Measurements from ENCODE around the gene VPS54. TPM values are rescaled to one million over a fixed set of nuclear protein-coding genes. Genes with fewer than 3 reads are reported as not detected.

Gene VPS54
- total RNA-seq, 4 donors from 2014 or later: 19.0 to 24.1 (median 23.4) TPM

- DNase-seq (ENCODE audit: extremely low spot score): no peak
- Histone ChIP-seq H3K36me3 (peaks cover 14 to 45% (median 35%) of the 10 kb centered on the region in 4 donors), H3K27ac (replicated peaks in 1 of 4) (no peak overlapping the region), H3K9me3 (no peaks in the 10 kb centered on the region), H3K4me1 (peaks cover 24 to 44% (median 31%) of the 10 kb centered on the region in 4 donors), H3K27me3 (no peaks in the 10 kb centered on the region), H3K4me3 (no peak overlapping the region)
- TF ChIP-seq POLR2AphosphoS5 (IDR thresholded peaks at IDR 0.05) (no peak), EP300 (IDR thresholded peaks at IDR 0.05) (no peak), CTCF (IDR thresholded peaks at IDR 0.05) (no peak), POLR2A (IDR thresholded peaks at IDR 0.05; ENCODE audit: low read depth) (no peak)
- 96% methylated on average over 14 of the region's 14 CpGs for WGBS
- intact Hi-C loops (cut with DNase I): loop anchor here (10.0 kb wide), 1 partner anchor 161 kb away; no protein-coding TSS in a partner anchor
These were observed 163.6 kb downstream of the VPS54 start for GRCh38 chr2:63855418-63856302.

- WGBS: 88% methylated on average over 4 of the region's 4 CpGs
- intact Hi-C loops (cut with DNase I): loop anchor here (10.0 kb wide), 1 partner anchor 159 kb away; no protein-coding TSS in a partner anchor
- peaks cover 35 to 63% (median 50%) of the 10 kb centered on the region in 4 donors for H3K4me1 ChIP-seq
- H3K4me3 ChIP-seq: no peak overlapping the region
- no peak for DNase-seq (ENCODE audit: extremely low spot score)
- H3K36me3 ChIP-seq: peaks cover 14 to 26% (median 22%) of the 10 kb centered on the region in 4 donors
- no peak overlapping the region for H3K27ac ChIP-seq (replicated peaks in 1 of 4)
- H3K9me3 ChIP-seq: no peaks in the 10 kb centered on the region
- TF ChIP-seq POLR2AphosphoS5 (IDR thresholded peaks at IDR 0.05) (no peak), CTCF (IDR thresholded peaks at IDR 0.05) (no peak), POLR2A (IDR thresholded peaks at IDR 0.05; ENCODE audit: low read depth) (no peak), EP300 (IDR thresholded peaks at IDR 0.05) (no peak)
- H3K27me3 ChIP-seq: no peaks in the 10 kb centered on the region
These were observed 165.5 kb downstream of the VPS54 start for GRCh38 chr2:63853527-63854310.

- Histone ChIP-seq H3K36me3 (peaks cover under 1 to 6% (median 3%) of the 10 kb centered on the region in 4 donors), H3K27ac (replicated peaks in 1 of 4) (no peak overlapping the region), H3K9me3 (no peaks in the 10 kb centered on the region), H3K4me3 (no peak overlapping the region), H3K27me3 (no peaks in the 10 kb centered on the region), H3K4me1 (peaks cover 45 to 78% (median 61%) of the 10 kb centered on the region in 4 donors)
- WGBS: 100% methylated on average over 1 of the region's 1 CpG
- no peak for TF ChIP-seq CTCF (IDR thresholded peaks at IDR 0.05)
- TF ChIP-seq POLR2A (IDR thresholded peaks at IDR 0.05; ENCODE audit: low read depth): no peak
- no peak for TF ChIP-seq POLR2AphosphoS5 (IDR thresholded peaks at IDR 0.05)
- no peak for TF ChIP-seq EP300 (IDR thresholded peaks at IDR 0.05)
- intact Hi-C loops (cut with DNase I): loop anchor here (10.0 kb wide), 1 partner anchor 157 kb away; no protein-coding TSS in a partner anchor
- no peak for DNase-seq (ENCODE audit: extremely low spot score)
These were observed 167.4 kb downstream of the VPS54 start for GRCh38 chr2:63851691-63852311.

- H3K27me3 ChIP-seq: no peaks in the 10 kb centered on the region
- TF ChIP-seq EP300 (IDR thresholded peaks at IDR 0.05) (no peak), CTCF (IDR thresholded peaks at IDR 0.05) (no peak), POLR2AphosphoS5 (IDR thresholded peaks at IDR 0.05) (no peak), POLR2A (IDR thresholded peaks at IDR 0.05; ENCODE audit: low read depth) (no peak)
- no peak overlapping the region for H3K27ac ChIP-seq (replicated peaks in 1 of 4)
- H3K9me3 ChIP-seq: no peaks in the 10 kb centered on the region
- no peak for DNase-seq (ENCODE audit: extremely low spot score)
- intact Hi-C loops (cut with DNase I): loop anchor here (10.0 kb wide), 1 partner anchor 156 kb away; no protein-coding TSS in a partner anchor
- H3K36me3 ChIP-seq: no peaks in the 10 kb centered on the region
- H3K4me3 ChIP-seq: no peak overlapping the region
- peaks cover 54 to 88% (median 73%) of the 10 kb centered on the region in 4 donors for H3K4me1 ChIP-seq
These were observed 168.6 kb downstream of the VPS54 start for GRCh38 chr2:63850649-63851048.

All from esophagus muscularis mucosa (tissue), 4 donors.